Stimulated activated CD8-positive, alpha-beta memory T cell treated with anti-CD3 and anti-CD28 coated beads, Interleukin-4, amount 100 ng/mL, for 4 hours (primary cell): ENCODE measurements around the gene KCNT2.

Experiments
- DNase-seq, 2 donors: peaks; one replicate each; pipeline ENCODE4 v3.0.0-alpha.2; 2020; ENCODE audit warnings: low read depth in 2 of 2, low spot score in 1 of 2

KCNT2 gene

DNA sequence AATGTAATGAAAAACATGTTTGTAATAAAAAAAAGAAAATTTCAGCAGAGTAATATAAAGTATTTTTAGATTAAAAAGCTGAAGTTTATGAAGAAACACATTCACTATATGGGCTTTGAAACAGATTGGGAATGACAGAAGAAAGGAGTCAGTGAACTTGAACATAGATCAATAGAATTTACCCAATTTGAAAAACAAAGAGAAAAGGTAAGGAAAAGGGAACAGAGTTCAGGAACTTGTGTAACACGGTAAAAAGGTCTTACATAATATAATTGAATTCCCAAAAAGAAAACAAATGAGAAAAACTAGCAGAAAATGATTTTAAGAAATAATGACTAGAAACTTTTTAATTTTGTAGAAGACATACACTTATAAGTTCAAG lies 206.8 kb downstream of the KCNT2 start:
- DNase-seq, result no peak

DNA sequence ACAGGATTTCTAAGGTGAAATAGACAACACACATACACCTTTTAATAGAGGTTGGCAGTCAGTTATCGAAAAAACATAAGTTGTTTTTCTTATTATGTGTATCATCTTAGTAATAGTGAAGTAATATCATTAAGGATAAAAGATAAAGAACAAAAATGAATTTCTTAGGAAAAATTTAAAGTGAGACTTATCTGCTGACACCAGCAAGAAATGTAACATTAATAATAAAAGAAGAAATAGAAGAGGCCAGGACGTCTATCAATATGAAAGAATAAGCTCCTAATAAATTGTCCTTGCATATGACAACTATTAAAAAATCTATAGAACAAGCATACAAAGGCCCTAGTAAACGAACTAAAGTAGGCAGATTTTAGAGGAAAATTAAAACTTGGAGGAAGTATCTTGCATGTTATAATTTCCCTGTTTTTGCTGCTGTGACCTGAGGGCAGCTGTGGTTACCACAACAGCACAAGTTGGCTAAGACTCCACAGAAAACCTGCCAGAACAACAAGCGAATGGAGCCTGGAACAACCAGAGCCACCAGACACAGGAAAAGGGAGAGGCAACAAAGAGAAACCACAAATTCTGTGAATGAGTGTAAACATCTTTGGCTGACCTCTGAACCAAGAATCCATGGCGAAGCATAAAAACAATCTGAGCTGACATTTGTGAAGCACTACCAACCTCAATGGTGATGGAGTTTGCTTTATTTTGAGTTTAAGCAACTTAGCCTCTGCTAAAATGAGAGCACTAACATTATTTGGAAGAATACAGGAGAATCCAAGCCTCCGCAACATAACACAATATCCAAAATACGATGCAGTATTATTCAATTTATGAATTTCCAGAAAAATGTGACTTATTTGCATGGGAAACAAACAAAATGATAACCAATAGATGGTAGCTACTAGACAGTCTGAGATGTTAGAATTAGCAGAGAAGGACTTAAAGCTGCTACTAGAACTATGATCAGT lies 207.5 kb downstream of the KCNT2 start:
- DNase-seq, result no peak

DNA sequence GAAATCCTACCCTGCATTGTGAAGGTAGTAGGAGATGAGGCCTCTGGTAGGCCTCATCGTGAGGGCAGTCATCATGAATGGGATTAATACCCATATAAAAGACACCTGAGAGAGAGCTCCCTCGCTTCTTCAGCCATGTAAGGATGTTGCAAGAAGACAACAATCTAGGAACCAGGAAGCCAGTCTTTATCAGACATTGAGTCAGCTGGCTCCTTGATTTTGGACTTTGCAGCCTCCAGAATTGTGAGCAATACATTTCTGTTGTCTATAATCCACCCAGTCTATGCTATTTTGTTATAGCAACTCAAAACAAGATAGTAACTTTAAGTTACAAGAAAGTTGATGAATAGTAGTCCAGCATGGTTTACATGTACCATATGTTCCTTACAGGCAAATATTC lies 208.5 kb downstream of the KCNT2 start:
- no peak for DNase-seq

DNA sequence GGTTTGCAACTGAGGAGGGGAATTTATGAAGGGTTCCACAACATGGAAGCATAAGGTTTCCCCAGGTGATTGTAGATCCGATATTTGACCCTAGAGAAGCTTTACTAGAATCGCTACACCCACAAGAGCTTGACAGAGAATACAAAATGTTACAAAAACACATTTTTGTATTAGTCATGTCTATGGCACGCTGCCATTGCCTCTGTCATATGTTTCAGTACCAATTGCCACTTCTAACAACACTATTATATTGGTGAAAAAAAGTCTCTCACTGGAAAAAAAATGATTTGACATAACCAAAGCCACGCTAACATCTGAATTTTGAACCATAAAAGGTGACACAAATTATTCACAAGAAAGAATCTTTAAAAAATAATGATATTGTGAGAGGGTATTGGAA lies 214.5 kb downstream of the KCNT2 start:
- DNase-seq, result no peak

DNA sequence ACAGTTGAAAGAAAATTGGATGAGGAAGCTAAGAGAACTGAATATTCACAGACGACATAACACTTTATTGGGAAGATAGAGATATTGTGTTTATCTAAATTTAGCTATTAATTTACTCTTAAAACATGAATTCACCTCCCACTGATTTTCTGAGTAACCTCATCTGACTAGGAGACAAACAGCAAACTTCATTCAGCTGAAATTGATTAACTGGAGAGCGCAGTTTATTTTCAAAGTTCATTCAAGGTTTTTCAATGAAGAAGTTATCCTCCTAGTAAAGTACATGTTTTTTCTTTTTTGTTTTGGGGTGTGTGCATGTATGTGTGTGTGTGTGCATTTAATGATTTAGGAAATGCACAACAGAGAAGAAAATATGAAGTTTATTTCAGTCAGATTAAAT lies 215.0 kb downstream of the KCNT2 start:
- no peak for DNase-seq

DNA sequence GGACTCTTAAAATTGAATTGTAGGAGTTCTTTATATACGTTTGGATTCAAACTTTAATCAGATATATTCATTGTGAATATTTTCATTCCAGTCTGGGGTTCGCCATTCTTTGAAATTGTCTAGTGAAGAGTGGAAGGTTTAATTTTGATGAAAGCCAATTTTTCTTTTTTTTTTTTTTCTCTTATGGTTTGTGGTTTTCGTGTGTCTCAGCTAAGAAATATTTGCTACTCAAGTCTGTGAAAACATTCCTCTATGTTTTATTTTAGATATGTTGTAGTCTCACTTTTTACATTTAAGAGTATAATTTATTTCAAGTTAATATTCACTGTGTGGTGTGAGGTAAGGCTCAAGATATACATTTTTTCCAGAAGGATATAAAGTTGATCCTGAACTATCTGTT lies 220.5 kb downstream of the KCNT2 start:
- no peak for DNase-seq

DNA sequence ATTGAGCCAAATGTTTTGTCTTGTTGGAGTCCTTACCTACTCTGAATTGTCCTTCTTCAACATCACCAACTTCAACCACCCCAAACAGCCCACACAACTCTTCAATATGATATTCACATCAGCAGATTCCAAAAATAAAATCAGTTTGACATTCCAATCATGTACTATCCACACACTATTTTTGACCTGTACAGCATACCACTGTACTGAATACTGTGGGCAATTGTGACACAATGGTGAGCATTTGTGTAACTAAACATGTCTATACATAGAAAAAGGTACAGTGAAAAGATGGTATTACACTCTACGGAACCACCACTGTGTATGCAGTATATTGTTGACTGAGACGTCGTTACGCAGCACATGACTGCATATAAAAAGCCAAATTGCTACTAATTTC lies 223.1 kb downstream of the KCNT2 start:
- no peak for DNase-seq

DNA sequence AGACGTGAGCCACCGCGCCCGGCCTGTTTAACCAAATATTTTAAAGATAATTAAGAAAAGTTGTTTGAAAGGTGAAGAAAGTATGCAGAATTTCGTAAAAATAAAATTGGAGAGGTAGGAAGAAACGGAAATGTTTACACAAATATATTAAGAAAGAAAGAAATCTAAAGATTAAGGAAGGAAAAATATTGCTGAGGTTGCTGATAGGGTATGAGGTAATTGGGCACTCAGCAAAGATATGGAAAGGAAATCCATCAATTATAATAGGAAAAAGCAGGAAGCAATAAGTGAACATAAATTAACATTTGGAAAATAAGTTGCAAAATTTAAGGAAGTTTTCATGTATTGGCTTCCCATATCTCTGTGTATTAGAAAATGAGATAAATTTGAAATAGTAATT lies 225.9 kb downstream of the KCNT2 start:
- no peak for DNase-seq

DNA sequence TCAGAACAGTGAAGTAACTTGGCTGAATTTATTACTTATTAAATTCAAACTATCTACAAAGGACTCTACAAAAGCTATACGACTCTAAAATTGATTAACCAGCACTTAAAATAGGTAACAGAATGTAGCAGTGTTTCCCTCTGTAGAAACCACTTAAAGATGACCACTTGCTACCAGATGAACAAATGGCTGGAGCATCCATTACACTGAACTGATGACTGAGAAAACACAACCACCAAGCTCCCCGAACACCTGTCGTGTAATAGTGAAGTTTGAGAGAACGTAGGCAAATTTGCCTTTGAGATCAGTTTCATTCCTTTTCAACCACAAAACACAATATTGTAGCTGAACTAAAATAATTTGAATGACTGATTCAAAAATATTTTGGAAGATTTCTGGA lies 226.7 kb downstream of the KCNT2 start:
- DNase-seq, result no peak

DNA sequence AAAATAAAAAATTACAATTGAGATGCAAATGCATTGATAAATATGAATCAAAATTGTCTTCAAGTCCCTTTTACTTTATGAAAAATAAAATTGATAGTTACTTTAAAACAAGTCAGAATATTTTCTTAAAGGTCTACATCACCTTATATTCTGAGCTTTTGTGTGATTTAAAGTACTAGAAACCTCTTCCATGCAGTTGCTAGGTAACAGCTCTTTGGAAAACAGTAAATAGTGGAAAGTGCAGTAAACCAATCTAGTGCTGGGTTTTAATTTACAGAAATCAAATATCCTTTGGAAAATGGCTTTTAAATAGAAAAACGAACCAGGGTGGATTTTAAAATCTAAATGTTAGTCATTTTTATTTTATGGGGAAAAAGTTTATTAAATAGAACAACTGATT lies 227.9 kb downstream of the KCNT2 start:
- DNase-seq, result no peak

DNA sequence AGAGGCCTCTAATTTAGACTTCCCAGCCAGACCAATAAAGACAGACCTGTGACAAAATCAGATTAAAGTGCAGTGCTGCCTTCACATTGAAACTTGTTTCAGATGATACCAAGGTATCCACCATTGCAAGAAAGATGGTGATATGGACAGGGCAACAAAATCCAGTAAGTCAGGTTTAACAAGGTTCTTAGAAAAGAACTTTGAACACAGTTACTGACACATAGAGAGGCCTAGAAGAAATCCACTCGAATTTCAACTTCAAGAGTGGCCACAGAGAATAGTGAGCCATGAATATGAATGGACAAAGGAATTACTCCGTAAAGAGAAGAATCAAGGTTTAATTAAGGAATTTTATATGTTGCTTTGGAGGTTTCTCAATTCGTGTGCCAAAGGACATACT lies 230.4 kb downstream of the KCNT2 start:
- no peak for DNase-seq

DNA sequence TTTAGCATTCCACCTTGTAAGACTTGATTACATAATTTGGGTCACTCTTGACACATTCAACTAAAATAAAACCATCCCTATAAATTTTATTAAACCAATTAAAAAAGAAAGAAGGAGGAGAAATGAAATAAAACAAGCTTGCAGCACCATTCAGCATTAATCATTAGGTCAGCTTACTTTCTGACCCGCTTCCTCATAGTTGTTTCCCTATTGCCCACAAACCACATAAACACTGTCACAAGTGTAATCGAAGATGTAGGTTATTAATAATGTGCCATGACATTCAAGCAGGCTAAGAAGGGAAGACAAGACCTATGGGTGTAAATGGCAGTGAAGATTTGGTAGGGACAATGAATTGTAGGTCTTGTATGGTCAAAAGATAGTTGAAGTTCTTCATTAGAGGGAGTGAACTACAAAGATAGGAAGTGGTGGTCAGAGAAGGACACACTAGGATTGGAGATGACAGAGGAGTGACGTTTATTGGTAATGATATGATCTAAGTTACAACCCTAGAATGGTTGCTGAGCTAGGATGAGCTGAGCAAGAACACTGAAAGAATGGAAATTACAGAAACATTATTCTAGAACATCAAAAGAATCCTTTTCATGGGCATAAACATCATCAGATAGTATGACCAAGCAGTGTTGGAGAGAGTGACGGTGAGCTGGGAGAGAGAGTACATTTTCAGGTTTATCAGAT lies 231.5 kb downstream of the KCNT2 start:
- no peak for DNase-seq

DNA sequence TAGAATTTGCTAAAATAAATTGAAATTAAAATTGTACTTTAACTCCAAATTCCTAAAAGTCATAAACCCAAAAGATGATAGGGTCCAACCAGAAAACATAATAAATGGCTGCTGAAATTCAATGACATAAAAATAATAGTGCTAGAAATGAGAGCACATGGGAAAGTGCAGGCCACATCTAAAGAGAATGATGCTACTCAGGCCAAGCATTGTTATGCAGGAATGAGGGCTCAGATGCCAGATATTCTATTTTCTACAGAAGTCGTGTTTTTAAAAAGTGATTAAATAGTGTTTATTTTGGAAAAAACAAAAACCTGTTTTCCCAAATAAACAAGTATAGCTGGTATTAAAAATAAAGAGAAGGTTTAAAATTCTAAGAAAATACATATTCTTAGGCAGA lies 234.4 kb downstream of the KCNT2 start:
- no peak for DNase-seq

DNA sequence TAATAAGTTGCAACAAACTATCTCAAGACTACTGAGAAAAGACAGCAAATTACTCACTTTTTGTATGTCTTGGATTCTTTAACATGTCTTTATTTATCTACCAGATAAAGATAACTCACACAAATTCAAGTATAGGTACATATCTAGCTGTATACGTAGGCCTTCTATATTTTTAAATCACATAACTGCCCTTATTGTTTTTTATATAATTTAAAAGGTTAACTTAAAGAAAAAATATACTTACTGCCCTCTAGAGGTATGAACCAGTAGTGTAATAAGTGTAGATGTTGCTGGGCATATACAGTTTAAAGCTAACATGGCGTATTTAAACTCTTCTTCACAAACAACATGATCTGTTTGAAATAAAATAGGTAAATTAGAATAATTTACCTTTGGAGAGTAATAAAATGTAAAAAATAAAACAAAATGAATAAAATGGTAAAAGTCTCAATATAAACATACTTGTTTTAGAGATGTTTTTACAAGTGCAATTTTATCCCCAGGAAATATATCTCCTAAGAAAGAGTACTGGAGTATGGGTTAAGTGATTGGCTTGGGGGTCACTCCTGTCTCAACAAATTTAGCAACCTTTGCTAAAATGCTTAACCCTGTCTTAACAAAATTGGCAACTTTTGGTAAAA lies 235.2 kb downstream of the KCNT2 start:
- DNase-seq, result no peak

DNA sequence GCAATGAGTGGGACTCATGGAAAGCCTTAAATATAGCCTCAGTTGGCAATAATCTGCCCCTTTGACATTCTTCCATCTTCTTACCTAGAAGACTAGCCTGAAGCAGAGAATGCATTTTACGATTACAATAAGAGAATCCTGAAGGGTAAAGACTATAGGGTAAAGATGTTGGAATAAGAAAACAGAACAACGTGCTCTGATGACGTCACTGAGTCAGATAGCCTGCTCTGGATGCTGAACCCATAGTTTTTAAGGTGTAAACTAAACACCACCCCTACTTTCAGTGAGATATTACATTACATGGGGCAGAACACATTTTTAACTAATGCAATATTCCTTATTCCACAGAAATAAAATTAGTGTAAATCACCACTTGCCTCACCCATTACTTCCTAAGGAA lies 240.4 kb downstream of the KCNT2 start:
- DNase-seq, result no peak

DNA sequence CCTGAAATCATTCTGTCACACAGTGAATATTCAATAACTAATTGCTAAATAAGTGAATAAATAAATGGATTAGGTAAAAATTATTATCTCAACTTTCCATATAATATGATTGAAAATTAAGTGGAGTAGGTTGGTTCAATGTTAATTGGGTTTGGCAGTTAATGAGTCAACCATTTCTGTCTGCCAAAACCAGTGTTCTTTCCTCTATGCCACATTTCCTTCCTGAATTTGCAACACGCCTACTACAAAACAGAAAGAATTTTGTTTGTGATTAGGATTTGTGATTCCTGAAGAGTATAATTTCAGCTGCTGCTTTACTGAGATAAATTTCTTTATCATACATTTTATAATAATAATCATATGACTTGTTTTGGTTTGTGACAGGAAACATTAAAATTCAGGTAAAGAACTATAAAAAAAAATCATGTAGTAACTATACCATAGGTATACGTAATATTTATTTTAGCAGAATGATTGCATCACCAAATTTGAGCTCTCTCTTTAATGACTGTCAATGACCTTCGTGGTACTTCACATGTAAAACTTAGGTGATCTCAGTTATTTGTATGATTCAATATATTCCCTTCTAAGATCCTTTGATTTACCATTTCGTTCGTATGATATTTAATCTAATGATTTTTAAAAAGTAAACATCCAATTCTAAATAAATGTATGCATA lies 241.3 kb downstream of the KCNT2 start:
- DNase-seq, result no peak

DNA sequence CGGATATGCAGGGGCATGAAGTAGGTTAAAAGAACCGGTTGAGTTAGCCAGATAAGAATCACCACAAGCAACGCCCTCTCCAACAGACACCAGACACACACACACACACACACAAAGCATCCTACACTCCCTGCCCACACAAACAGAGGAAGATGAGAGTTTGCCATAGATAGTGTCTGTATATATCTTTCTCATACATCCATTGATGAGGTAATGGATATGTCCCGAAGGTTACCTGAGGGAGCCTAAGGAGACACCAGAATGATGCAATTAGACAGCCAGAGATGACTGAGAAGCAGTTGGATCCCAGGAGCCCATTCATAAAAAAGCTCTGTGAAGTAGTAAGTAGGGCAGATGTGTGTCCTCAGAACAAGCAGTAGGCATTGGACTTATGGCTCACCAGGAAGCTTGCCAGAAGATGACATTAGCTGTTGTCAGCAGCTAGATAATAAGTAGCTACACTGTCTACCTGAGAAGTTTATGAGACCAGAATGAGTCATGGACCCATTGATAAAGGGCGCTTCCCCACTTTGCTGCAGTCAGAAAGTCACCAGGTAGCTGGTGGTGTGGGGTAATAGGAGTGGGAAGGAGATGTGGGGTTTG lies 247.0 kb downstream of the KCNT2 start:
- no peak for DNase-seq

DNA sequence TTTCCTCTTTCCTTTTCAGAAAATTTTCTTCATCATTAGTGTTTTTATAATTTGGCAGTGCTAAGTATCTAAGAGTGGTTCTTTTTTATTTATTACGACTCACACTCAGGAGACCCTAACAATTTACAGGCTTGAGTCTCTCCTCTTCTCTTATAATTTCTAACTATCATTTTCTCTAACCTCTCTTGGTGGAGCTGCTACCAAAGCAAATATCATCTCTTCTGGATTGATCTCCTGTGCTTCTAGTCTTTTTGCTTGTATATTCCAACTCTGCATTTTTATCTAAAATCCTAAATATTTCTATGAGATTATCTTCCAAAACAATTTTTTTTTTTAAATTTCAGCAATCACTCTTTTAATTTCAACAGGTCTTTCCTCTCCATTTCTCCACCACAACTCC lies 250.3 kb downstream of the KCNT2 start:
- DNase-seq, result no peak

DNA sequence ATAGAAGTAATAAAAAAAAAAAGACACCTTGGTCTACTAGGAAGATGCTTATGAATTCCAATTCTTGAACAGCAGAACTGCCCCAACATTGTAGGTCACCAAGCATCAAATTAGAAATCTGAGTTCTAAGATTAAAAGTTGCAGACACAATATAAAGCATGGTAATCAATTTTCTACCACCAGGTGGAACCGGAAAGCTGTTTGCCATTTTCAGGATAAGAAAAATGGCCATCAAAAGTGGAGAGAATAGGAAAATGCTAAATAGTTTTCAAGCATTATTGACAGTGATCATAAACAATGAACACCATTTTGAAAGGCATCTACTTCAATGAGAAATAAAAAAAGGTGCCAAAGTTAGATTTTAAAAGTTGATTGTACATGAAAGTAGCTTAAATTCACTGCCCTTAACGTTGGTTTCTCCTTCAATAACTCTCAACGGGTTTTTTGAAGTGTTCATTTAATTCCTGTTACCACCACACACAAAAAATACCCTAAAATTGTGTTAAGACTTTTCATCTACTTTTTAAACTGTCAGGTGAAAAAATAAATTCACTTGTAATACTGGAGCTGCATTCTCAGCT lies 252.9 kb downstream of the KCNT2 start:
- DNase-seq, result no peak

DNA sequence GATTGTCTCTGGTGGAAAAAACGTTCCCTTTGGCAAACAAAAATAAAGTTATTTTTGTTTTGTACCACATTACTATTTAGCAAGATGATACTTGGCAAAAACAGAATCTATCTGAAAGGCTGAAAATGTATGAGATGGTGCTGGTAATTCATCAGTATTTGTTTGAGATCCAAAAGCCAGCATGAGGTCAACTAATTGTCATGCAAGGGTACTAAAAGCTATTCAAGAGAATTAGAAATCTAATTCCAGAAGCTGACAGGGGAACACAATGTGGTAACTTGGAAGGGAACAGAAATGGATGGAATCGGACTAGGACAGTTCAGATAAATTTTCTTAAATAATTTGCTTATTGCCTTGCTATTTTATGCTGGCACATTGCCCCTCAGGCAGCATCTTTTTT lies 263.8 kb downstream of the KCNT2 start:
- no peak for DNase-seq

DNA sequence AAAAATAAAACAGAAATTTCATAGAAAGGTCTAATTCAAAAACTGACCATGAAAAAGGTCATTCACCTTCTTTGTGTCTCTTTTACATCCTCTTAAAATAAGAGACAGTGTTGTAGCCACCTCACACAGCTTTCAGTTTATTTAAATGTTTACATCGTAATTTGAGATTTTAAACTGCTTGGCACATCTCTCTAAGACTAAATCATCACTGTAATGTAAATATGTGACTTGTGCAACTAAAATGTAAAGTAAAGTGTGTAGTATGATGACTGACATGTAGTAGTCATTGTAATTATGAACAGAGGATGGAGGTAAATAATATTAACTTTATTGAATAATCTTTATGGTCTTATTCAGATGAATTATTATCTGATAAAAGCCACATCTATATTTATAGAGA lies 283.9 kb downstream of the KCNT2 start:
- no peak for DNase-seq
